ENCODE results near the gene PCDH15. TPM values are rescaled to one million over a fixed set of nuclear protein-coding genes. Genes with fewer than 3 reads are reported as not detected.

The PCDH15 gene
- total and polyA plus RNA-seq, 2 experiments from 2014 or later, result 0.29 to 0.66 TPM

DNA sequence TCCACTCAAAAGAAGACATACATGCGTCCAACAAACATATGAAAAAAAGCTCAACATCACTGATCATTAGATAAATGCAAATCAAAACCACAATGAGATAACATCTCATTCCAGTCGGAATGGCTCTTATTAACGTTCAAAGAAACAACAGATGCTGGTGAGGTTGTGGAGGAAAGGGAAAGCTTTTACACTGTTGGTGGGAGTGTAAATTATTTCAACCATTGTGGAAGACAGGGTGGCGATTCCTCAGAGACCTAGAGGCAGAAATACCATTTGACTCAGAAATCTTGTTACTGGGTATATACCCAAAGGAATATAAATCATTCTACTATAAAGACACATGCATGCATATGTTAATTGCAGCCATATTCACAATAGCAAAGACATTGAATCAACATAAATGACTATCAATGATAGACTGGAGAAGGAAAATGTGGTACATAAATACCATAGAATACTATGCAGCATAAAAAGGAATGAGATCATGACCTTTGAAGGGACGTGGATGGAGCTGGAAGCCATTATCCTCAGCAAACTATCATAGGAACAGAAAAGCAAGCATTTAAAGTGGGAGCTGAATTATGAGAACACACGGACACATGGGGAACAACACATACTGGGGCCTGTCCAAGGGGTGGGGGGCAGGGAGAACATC lies 28.4 kb downstream of the PCDH15 start:
- Histone ChIP-seq H4K20me1 (replicated peaks; ENCODE audit: insufficient read depth) (no peaks in the 10 kb centered on the region), H3K27me3 (ENCODE audit: insufficient read depth) (no peaks in the 10 kb centered on the region), H3K4me3 (no peak overlapping the region), H3K36me3 (ENCODE audit: insufficient read depth) (no peaks in the 10 kb centered on the region), H3K79me2 (replicated peaks; ENCODE audit: insufficient read depth) (no peaks in the 10 kb centered on the region), H3K9me2 (ENCODE audit: insufficient read depth) (no peaks in the 10 kb centered on the region), H3K4me1 (ENCODE audit: insufficient read depth) (no peaks in the 10 kb centered on the region), H3F3A (replicated peaks; ENCODE audit: low read depth) (no peaks in the 10 kb centered on the region), H3K27ac (ENCODE audit: low read depth) (no peak overlapping the region), H3K4me2 (no peak overlapping the region), H2AFZ (0 out of 2 replicates have a peak overlapping the region, but pooled peaks have one; percentile 9)
- H3K9me3 Mint-ChIP-seq, result no peaks in the 10 kb centered on the region
- TF ChIP-seq EZH2 (IDR thresholded peaks at IDR 0.05; ENCODE audit: low read depth, unreplicated experiment) (no peak), CREB1 (CRISPR knock-in tag; IDR thresholded peaks at IDR 0.05; ENCODE audit: low read depth) (no peak), ZNF331 (CRISPR knock-in tag; IDR thresholded peaks at IDR 0.05; ENCODE audit: low read depth) (no peak), STAT1 (IDR thresholded peaks at IDR 0.05; ENCODE audit: unreplicated experiment) (no peak), NANOG (IDR thresholded peaks at IDR 0.05; ENCODE audit: borderline replicate concordance) (no peak), ZNF114 (CRISPR knock-in tag; IDR thresholded peaks at IDR 0.05) (no peak), POLR2AphosphoS5 (IDR thresholded peaks at IDR 0.05; ENCODE audit: low read depth) (no peak), JUNB (IDR thresholded peaks at IDR 0.05; ENCODE audit: unreplicated experiment) (no peak), EZH2phosphoT487 (IDR thresholded peaks at IDR 0.05; ENCODE audit: unreplicated experiment) (no peak)
- TF ChIP-seq, protein P1, sequence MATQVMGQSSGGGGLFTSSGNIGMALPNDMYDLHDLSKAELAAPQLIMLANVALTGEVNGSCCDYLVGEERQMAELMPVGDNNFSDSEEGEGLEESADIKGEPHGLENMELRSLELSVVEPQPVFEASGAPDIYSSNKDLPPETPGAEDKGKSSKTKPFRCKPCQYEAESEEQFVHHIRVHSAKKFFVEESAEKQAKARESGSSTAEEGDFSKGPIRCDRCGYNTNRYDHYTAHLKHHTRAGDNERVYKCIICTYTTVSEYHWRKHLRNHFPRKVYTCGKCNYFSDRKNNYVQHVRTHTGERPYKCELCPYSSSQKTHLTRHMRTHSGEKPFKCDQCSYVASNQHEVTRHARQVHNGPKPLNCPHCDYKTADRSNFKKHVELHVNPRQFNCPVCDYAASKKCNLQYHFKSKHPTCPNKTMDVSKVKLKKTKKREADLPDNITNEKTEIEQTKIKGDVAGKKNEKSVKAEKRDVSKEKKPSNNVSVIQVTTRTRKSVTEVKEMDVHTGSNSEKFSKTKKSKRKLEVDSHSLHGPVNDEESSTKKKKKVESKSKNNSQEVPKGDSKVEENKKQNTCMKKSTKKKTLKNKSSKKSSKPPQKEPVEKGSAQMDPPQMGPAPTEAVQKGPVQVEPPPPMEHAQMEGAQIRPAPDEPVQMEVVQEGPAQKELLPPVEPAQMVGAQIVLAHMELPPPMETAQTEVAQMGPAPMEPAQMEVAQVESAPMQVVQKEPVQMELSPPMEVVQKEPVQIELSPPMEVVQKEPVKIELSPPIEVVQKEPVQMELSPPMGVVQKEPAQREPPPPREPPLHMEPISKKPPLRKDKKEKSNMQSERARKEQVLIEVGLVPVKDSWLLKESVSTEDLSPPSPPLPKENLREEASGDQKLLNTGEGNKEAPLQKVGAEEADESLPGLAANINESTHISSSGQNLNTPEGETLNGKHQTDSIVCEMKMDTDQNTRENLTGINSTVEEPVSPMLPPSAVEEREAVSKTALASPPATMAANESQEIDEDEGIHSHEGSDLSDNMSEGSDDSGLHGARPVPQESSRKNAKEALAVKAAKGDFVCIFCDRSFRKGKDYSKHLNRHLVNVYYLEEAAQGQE (IDR thresholded peaks at IDR 0.05; ENCODE audit: unreplicated experiment), result no peak
- TF ChIP-seq, protein P2, sequence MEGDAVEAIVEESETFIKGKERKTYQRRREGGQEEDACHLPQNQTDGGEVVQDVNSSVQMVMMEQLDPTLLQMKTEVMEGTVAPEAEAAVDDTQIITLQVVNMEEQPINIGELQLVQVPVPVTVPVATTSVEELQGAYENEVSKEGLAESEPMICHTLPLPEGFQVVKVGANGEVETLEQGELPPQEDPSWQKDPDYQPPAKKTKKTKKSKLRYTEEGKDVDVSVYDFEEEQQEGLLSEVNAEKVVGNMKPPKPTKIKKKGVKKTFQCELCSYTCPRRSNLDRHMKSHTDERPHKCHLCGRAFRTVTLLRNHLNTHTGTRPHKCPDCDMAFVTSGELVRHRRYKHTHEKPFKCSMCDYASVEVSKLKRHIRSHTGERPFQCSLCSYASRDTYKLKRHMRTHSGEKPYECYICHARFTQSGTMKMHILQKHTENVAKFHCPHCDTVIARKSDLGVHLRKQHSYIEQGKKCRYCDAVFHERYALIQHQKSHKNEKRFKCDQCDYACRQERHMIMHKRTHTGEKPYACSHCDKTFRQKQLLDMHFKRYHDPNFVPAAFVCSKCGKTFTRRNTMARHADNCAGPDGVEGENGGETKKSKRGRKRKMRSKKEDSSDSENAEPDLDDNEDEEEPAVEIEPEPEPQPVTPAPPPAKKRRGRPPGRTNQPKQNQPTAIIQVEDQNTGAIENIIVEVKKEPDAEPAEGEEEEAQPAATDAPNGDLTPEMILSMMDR (conservative IDR thresholded peaks at IDR 0.05; ENCODE audit: low read depth in 2 of 2), result no peak
- ATAC-seq, result no peak
- no peaks in the 10 kb centered on the region; the same call in 2 of the 3 replicates for H3K4me1 Mint-ChIP-seq
- H3K36me3 Mint-ChIP-seq (ENCODE audit: low read depth), result no peaks in the 10 kb centered on the region
- H3K27me3 Mint-ChIP-seq (ENCODE audit: insufficient read depth, low read depth, poor library complexity), result no peaks in the 10 kb centered on the region
- no peak overlapping the region for H3K27ac Mint-ChIP-seq
- H3K4me3 Mint-ChIP-seq, result no peak overlapping the region
- no peak for DNase-seq (ENCODE audit: low spot score)
